Small intestine (tissue), 7 donors: ENCODE measurements around the gene DST. TPM values are rescaled to one million over a fixed set of nuclear protein-coding genes. Genes with fewer than 3 reads are reported as not detected.
A peak's percentile ranks its signal among the peaks of the same experiment; 100 is the strongest.

ENCODE experiments used
- DNase-seq, 2 donors: peaks; one replicate each; pipeline versions ENCODE4 v3.0.0 to v3.0.0-alpha.2; 2013
- FAIRE-seq: peaks from 2 replicates; lab custom pipeline; 2012; peaks lifted over from hg19 to GRCh38; lab: Jason Lieb, UNC
- H3K27ac ChIP-seq, 3 donors: one replicate each; pipeline ENCODE4 v1.5.1; 2013; ENCODE audit warnings: low read length in 2 of 3, mild to moderate bottlenecking in 2 of 3, control low read depth in 1 of 3, inconsistent platforms in 1 of 3, low read depth in 1 of 3, moderate library complexity in 1 of 3
- H3K27me3 ChIP-seq, 3 donors: one replicate each; pipeline ENCODE4 v1.6.1; 2013; ENCODE audit warnings: low read length in 3 of 3, inconsistent platforms in 1 of 3; ENCODE audit not compliant: control insufficient read depth in 3 of 3, insufficient read depth in 3 of 3
- H3K36me3 ChIP-seq, 3 donors: one replicate each; pipeline ENCODE4 v1.6.1; 2013; ENCODE audit warnings: low read length in 3 of 3, inconsistent platforms in 1 of 3, low read depth in 1 of 3, mild to moderate bottlenecking in 1 of 3, moderate library complexity in 1 of 3; ENCODE audit not compliant: control insufficient read depth in 3 of 3, insufficient read depth in 2 of 3
- H3K4me1 ChIP-seq, 3 donors: one replicate each; pipeline ENCODE4 v1.6.1; 2013; ENCODE audit warnings: low read length in 2 of 3, inconsistent platforms in 1 of 3, low read depth in 1 of 3, mild to moderate bottlenecking in 1 of 3, moderate library complexity in 1 of 3; ENCODE audit not compliant: control insufficient read depth in 3 of 3, insufficient read depth in 2 of 3
- H3K4me3 ChIP-seq, 3 donors: one replicate each; pipeline ENCODE4 v1.5.1; 2013; ENCODE audit warnings: low read length in 3 of 3, control low read depth in 1 of 3, inconsistent platforms in 1 of 3, low read depth in 1 of 3, mild to moderate bottlenecking in 1 of 3, moderate library complexity in 1 of 3
- H3K9me3 ChIP-seq, 2 donors: one replicate each; pipeline ENCODE4 v1.6.1; 2013; ENCODE audit warnings: low read depth in 1 of 2, low read length in 1 of 2; ENCODE audit not compliant: control insufficient read depth in 2 of 2, insufficient read depth in 1 of 2
- WGBS, 3 donors: extraction: QIAGEN DNeasy Blood & Tissue Kit; methylation state at CpG; one replicate each; pipeline ENCODE4 v1.1.7; 2013; 5-methylcytosine and 5-hydroxymethylcytosine counted together
- polyA plus RNA-seq, 4 donors: library from polyadenylated mRNA; stranded (reverse) in 3 of 4; unstranded in 1 of 4; fragments of 200-250 nt in 3 of 4; fragments of 120-200 nt in 1 of 4; gene quantifications; one replicate each; pipeline versions ENCODE4 v1.2.1 to v1.2.3, GENCODE V29; 2013
- donor health status: healthy with polysubstance abuse.
- donor health status: control.
- donor health status: control.
- donor health status: Bipolar disorder and iron deficiency.
- donor health status: healthy.

DST gene
- polyA plus RNA-seq, 4 donors = 40.5 to 192 (median 78.2) TPM

DNA sequence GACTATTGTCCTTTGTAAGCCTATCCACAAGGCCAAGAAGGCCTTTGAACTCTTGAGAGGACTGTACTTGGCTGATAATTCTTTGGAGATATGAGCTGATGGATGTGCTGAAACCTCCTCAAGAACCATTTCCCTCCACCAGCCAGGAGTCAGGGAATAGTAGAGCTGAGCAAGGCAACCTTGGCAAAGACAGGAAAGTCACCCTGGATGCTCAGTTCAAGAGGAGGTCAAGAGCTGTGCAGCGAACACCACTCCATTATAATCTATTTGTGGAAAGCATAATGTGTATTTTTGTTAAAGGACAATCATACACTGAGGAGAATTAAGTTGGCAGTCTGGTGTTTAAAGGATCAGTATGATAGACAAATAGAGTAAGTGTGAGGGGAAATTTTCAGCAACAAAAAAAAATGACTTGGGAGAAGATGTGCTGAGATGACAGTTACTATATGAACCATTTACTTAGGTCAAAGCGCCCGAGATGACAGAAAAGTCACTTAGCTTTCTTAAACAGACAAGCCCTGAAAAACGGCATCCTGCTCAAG lies 218.1 kb downstream of the DST start:
- 70 to 86% (median 75%) methylated on average over 4 of the region's 4 CpGs for WGBS, 3 donors
- H3K4me1 ChIP-seq = no peaks in the 10 kb centered on the region
- FAIRE-seq (no peak), DNase-seq (no peak)
- H3K9me3 ChIP-seq = no peaks in the 10 kb centered on the region
- no peak overlapping the region for H3K4me3 ChIP-seq
- no peaks in the 10 kb centered on the region for H3K36me3 ChIP-seq
- H3K27ac ChIP-seq = no peak overlapping the region
- H3K27me3 ChIP-seq = no peaks in the 10 kb centered on the region

DNA sequence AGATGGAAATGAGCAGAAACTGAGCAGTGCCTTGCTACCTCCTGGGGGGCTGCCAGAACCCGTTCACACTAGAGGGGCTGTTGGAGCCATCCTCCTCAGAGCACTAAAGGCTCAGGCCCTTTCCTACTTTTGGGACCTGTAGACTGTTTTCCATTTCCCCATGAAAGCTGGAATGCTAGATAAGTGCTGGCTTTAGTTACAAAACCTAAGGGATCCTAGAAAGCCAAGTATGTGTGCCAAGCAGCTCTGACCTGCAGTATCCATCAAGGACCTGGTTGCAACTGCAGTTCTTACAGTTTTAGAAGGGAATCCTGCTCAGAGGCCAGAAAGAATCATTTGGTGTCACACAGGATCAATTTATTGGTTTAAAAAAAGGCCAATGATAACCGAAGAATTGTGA lies 218.6 kb downstream of the DST start:
- FAIRE-seq = no peak

DNA sequence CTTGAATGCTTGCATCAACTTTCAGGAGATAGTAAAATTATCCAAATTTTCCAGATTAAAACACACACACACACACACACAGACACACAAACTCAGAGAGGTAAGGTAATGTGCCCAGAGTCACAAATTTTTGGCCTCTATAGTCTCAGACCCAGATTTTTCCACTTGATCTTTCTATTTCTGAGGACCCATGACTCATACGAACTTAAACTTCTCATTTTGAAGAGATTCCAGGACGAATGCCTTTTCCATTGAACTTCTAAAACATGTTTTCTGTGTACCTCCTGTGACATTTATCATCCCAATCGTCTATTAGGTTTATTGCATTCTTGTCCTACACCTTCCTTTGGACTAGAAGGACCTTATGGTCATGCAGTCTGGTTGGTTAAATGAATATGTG lies 222.4 kb downstream of the DST start:
- no peak overlapping the region for H3K27ac ChIP-seq
- no peaks in the 10 kb centered on the region for H3K36me3 ChIP-seq
- no peaks in the 10 kb centered on the region for H3K27me3 ChIP-seq
- H3K4me1 ChIP-seq = no peaks in the 10 kb centered on the region
- H3K4me3 ChIP-seq = no peak overlapping the region
- 63 to 85% (median 66%) methylated on average over 3 of the region's 3 CpGs for WGBS, 3 donors
- FAIRE-seq (no peak), DNase-seq (no peak)
- no peaks in the 10 kb centered on the region for H3K9me3 ChIP-seq

More for the DNA sequence above, 218.6 kb downstream of the DST start:
- H3K27ac ChIP-seq = no peak overlapping the region
- H3K27me3 ChIP-seq = no peaks in the 10 kb centered on the region
- DNase-seq = no peak
- no peaks in the 10 kb centered on the region for H3K36me3 ChIP-seq
- no peaks in the 10 kb centered on the region for H3K4me1 ChIP-seq
- no peaks in the 10 kb centered on the region for H3K9me3 ChIP-seq
- WGBS, 3 donors = 33 to 52% (median 48%) methylated on average over 2 of the region's 2 CpGs
- no peak overlapping the region for H3K4me3 ChIP-seq

DNA sequence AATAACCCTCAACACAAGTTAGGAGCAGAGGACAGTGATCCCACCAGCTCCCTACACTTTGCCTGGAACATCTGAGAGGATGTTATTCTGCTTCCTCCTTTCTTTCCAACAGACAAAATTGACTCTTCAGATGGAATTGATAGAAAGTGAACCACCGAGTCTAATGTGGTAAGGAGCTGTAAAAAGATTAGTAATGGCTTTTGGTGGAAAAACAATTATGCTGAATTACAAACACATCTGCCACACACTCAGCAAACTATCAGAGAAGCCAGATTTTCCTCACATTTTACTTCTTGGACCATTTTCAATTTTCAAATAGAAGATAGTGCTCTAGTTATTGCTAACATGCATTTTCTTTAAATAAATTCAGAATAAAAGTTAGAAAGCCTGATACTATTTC lies 223.5 kb downstream of the DST start:
- Histone ChIP-seq H3K4me1 (no peaks in the 10 kb centered on the region), H3K27me3 (no peaks in the 10 kb centered on the region), H3K36me3 (no peaks in the 10 kb centered on the region), H3K27ac (no peak overlapping the region), H3K4me3 (no peak overlapping the region), H3K9me3 (no peaks in the 10 kb centered on the region)
- no peak for DNase-seq
- WGBS, 3 donors = 8 to 22% (median 15%) methylated on average over 1 of the region's 1 CpG
- no peak for FAIRE-seq

DNA sequence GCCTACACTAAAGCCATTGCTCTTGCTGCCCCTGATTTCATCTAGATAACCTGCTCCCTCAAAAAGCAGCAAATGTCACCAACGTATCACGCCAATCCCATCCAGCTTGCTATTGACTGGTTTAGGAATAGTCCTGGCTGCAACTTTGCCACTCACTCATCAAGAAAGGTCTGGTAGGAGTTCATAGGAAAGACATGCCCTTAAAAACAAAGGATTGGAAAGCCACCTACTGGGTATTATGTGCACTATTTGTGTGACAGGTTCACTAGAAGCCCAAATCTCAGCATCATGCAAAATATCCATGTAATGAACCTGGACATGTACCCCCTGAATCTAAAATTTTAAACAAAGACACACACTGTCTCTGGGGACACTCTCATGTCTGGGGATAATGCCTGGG lies 224.9 kb downstream of the DST start:
- Histone ChIP-seq H3K27ac (no peak overlapping the region), H3K36me3 (no peaks in the 10 kb centered on the region), H3K4me1 (no peaks in the 10 kb centered on the region), H3K9me3 (no peaks in the 10 kb centered on the region), H3K4me3 (no peak overlapping the region), H3K27me3 (no peaks in the 10 kb centered on the region)
- 93 to 100% (median 97%) methylated on average over 2 of the region's 2 CpGs for WGBS, 3 donors
- FAIRE-seq (no peak), DNase-seq (peak in 1 of 2 donors; percentile 9)

DNA sequence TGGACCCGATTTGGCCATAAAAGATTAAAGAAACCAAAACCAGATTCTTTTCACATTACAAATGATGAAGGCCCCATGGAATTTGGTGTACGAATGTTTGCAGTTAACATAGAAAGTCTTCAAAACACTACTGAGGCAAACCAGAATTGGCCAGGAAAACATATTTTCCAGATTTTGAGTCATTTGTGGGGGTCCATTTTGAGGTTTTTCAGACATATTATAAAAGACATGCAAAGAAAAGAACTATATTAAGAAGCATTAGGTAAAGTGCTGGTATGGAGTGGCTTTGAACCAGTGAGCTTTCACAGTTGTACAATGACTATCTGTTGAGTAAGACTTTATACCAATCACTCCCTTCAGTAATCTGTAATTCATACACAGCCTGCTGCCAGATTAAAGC lies 226.4 kb downstream of the DST start:
- no peak for FAIRE-seq
- no peaks in the 10 kb centered on the region for H3K9me3 ChIP-seq
- H3K4me3 ChIP-seq = no peak overlapping the region
- no peak overlapping the region for H3K27ac ChIP-seq
- no peaks in the 10 kb centered on the region for H3K36me3 ChIP-seq
- H3K27me3 ChIP-seq = no peaks in the 10 kb centered on the region
- no peak for DNase-seq
- 66 to 85% (median 83%) methylated on average over 2 of the region's 2 CpGs for WGBS, 3 donors
- H3K4me1 ChIP-seq = peaks cover 0 to 2% (median 0%) of the 10 kb centered on the region in 3 donors

DNA sequence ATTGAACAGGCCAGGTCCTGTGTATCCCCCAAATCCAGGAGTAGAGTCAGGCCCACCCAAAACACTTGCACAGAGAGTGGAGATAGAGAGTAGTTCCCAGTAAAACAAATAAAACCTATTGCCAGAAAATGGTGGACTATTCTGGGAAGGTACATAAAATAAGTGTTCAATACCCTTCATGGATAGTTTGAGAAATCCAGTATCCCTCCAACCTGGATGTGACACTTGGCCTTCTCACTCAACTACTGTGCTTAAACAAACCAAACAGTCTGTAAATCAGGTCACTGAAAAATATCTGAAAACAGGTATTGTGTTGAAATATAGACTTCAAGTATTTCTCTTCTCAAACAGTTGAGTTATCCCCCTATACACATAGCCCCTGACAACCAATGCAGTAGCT lies 233.7 kb downstream of the DST start:
- no peak overlapping the region for H3K27ac ChIP-seq
- no peaks in the 10 kb centered on the region for H3K36me3 ChIP-seq
- no peak overlapping the region for H3K4me3 ChIP-seq
- FAIRE-seq (no peak), DNase-seq (no peak)
- H3K4me1 ChIP-seq = peaks cover 0 to 7% (median 4%) of the 10 kb centered on the region in 3 donors
- no peaks in the 10 kb centered on the region for H3K27me3 ChIP-seq
- no peaks in the 10 kb centered on the region for H3K9me3 ChIP-seq
